ENCODE measurements around the gene BFSP2.

DNA sequence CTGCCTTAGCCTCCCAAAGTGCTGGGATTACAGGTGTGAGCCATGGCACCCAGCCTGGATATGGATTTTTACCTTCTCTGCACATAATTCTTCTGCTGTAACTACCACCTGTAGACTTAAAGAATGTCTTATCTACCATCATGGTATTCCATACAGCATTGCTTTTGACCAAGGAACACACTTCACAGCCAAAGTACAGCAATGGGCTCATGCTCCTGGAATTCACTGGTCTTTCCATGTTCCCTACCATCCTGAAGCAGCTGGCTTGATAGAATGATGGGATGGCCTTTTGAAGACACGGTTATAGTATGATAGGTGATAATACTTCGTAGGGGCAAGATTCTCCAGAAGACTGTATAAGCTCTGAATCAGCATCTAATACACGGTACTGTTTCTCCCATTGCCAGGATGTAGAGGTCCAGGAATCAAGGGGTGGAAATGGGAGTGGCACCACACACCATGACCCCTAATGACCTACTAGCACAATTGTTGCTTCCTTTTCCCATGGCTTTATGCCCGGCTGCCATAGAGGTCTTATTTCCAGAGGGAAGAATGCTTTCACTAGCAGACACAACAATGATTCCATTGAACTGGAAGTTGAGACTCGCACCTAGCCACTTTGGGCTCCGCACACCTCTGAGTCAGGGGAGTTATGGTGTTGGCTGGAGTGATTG is 112.7 kb downstream of the BFSP2 start:
- TF ChIP-seq, protein P1, sequence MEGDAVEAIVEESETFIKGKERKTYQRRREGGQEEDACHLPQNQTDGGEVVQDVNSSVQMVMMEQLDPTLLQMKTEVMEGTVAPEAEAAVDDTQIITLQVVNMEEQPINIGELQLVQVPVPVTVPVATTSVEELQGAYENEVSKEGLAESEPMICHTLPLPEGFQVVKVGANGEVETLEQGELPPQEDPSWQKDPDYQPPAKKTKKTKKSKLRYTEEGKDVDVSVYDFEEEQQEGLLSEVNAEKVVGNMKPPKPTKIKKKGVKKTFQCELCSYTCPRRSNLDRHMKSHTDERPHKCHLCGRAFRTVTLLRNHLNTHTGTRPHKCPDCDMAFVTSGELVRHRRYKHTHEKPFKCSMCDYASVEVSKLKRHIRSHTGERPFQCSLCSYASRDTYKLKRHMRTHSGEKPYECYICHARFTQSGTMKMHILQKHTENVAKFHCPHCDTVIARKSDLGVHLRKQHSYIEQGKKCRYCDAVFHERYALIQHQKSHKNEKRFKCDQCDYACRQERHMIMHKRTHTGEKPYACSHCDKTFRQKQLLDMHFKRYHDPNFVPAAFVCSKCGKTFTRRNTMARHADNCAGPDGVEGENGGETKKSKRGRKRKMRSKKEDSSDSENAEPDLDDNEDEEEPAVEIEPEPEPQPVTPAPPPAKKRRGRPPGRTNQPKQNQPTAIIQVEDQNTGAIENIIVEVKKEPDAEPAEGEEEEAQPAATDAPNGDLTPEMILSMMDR (IDR thresholded peaks at IDR 0.05; ENCODE audit: low read length): no peak
- TF ChIP-seq EZH2 (IDR thresholded peaks at IDR 0.05; ENCODE audit: borderline replicate concordance, low read length): no peak
